Stimulated activated CD8-positive, alpha-beta memory T cell treated with anti-CD3 and anti-CD28 coated beads, Interleukin-12 subunit alpha, Interleukin-12 subunit beta, amount 100 ng/mL, for 24 hours (primary cell): Measurements from ENCODE around the gene PEX14.

Source experiments
- DNase-seq: peaks from one replicate; pipeline ENCODE4 v3.0.0-alpha.2; 2020; ENCODE audit errors: extremely low read depth

PEX14 gene

GRCh38 chr1:10596780-10597179 is 122.0 kb downstream of the PEX14 start:
- no peak for DNase-seq

GRCh38 chr1:10597492-10598388 is 123.0 kb downstream of the PEX14 start:
- DNase-seq, result no peak

- DNase-seq, result no peak
Observed at GRCh38 chr1:10598389-10598702, 123.6 kb downstream of the PEX14 start.

DNA sequence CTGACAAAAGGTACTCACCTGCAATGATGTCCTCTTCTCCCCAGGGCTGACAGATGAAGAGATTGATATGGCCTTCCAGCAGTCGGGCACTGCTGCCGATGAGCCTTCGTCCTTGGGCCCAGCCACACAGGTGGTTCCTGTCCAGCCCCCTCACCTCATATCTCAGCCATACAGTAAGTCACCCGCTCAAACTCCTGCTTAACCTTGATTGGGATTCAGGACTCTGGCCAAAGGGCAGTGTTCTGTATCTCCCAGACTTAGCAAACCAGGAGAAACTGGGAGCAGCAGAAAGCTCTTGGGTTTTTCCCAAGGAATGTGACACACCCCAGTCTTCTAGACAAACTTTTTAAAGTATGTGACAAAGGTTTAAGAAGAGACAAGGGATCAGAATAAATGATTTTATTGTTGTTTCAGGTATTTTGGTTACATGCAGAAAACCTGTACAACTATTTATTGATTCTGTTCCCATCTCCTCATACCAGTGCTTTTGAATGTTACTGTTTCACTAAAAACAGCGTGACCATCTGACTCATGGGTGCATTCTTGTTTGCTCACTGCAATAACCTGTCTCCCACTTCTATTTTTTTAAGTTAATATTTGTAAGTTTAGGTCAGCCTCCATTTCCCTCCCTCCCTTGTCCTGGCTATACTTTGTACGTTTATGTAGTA is 124.6 kb downstream of the PEX14 start:
- no peak for DNase-seq

DNA sequence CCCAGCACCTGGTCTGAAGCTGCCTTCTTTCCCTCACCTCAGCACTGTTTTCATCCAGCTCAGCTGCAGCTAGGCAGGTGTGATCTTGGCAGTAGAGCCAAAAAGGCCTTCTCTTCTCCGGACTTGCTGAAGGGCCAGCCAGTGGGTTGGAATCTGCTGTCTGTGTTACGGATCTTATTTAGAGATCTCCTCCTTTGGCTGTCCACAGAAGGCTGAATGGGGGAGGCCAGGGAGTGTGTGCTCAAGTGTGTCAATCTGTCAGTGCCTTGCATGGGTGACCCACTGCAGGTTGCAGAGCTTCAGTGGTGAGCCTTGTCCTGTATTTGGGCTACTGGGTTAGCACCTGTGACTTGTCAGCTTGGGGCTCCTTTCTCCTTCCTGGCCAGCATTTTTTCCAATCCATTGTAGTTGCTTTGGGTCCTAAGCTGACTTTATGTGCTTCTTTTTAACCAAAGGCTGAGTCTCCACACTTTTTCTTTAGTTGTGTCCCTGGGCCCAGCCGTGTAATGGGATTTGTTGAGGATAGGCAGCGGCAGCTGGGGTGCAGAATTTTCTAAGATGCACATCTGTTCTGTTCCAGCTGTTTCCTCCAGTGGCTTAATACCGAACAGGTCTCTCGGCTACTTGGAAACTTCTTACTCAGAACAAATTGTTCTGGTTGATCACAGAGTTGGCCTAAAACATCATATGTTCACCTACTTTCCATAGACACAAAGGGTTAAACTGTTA is 126.8 kb downstream of the PEX14 start:
- no peak for DNase-seq

DNA sequence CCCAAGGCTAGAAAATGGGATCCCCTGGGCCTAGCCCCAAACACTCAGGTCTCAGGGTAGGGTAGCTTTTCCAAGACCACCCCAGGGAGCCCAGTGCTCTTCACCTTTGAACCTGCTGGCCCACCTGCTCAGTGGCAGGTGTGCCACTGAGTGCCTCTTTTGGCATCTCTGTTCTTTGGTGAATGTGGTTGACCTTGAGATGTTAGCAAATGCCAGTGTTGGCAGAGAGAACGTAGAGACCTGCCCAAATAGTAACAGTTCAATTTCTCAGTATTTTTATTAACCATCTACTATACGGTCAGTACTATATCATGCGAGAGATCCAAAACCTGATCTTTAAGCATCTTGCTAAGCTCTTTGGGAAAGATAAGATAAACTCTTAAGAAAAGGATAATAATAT is 128.2 kb downstream of the PEX14 start:
- DNase-seq, result no peak

DNA sequence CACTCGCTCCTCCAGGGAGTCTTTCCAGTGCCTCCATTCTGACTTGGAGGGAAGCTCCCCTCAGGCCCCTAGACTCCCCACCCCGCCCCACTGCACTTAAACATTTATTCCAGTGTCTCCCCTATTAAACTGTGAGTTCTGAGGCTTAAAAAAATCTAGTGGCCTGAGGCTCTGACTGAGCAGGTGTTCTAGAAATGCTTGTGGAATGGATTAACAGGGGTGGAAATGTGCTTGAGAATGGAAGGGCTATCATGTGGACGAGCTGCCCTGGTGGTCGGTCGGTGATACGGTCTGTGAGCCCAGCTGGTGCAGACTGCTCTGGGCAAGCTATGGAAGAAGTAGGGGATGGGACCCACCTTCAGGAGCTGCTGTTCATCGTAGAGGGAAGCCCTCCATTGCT is 130.2 kb downstream of the PEX14 start:
- no peak for DNase-seq

GRCh38 chr1:10606064-10606463 is 131.3 kb downstream of the PEX14 start:
- no peak for DNase-seq

DNA sequence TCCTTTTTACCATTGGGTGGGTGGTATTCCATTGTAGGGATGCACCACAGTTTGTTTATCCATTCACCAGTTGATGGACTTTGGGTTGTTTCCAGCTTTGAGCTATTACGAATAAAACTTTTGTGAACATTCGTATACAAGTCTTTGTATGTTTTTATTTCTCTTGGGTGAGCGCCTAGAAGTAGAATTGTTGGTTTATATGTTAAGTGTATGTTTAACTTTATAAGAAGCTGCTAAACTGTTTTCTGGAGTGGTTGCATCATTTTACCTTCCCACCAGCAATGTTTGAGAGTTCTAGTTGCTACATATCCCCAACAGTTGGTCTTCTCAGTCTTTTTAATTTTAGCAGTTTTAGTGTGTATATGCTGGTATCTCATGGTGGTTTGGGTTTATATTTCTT is 132.5 kb downstream of the PEX14 start:
- no peak for DNase-seq

DNA sequence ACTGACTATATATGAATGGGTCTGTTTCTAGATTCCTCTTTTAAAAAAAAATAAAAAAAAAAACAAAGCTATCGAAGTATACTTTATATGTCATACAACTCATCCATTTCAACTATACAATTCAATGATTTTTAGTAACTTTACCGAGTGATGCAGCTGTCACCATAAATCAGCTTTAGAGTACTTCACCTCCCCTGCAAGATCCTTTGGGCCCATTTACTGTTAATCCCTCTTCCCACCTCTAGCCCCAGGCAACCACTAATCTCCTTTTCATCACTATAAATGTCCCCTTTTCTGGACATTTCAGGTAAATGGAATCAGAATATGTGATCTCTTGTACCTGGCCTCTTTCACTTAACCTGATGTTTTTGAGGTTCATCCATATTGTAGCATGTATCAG is 133.9 kb downstream of the PEX14 start:
- DNase-seq, result no peak

- no peak for DNase-seq
Observed at GRCh38 chr1:10610901-10611600, 136.3 kb downstream of the PEX14 start.

DNA sequence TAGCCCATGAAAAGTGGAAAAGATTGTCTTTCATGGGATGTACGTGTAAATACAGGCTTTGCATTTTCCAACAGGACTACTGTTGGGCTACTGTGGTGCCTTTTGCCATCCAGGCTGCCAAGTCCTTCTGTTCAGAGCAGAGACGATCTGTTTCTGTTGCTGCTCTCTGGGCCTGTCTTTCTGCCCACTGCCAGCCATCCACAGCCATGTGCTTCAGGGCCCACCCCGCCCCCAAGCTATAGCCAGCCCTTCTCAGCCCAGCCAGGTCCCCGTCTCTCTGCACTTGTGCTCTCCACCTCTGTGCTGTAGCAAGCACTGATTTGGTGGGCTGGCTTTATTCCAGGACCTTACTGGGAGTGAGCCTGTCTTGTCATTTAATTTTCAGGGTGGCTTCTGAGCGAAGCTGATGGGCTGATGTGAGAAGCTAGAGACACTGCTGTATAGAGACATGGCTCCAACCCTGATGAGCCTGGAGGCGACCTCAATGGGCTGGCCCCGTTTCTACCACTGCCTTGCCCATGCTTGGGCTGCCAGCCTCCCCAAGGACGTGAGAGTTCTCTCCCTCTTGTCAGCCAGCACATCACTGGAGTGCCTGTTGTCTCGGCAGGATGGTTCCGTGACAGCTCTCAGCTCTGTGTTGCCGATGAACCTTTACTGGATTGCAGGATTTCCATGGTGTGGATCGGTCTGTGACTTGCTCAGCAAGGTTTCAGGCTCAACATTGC is 137.8 kb downstream of the PEX14 start:
- no peak for DNase-seq

DNA sequence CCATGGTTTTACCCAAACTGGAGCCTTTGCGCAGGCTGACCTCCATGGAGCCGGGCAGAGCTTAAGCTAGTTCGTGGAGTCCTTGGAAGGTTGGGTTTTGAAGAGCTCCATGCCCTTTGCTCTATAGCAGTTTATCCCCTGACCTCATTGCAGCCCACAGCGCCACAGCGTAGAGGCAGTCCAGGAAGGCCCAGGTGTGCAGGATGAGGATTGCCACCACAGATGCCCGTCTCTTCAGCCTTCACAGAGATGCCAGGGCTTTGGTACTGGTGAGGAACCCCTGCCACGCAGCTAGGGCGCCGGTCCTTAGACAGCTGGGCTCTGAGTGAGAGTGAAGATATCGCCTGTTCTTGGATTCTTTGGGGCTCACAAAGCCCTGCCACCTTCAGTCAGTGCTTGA is 138.6 kb downstream of the PEX14 start:
- DNase-seq, result no peak

DNA sequence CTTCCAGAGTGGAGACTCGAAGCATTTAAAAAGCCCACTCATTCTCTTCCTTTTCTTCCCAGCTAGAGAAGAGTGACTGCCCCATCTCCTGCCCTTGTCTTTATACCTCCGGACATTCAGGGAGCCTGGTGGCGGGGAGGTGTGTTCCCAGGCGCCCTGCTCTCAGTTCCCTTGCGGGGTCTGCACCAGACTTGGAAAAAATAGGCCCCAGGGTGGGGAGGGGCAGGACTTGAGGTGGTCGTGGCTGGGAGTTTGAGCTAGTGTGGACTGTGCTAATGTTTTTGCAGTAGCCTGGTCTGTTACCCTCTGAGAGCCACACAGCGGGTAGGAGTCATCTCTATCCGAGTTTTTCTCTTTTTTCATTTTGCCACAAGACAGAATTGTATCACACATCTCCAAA is 139.1 kb downstream of the PEX14 start:
- no peak for DNase-seq

- DNase-seq, result no peak
Observed at GRCh38 chr1:10614377-10615225, 139.9 kb downstream of the PEX14 start.

- DNase-seq, result no peak
Observed at GRCh38 chr1:10615332-10615731, 140.6 kb downstream of the PEX14 start.

GRCh38 chr1:10615932-10616671 is 141.4 kb downstream of the PEX14 start:
- DNase-seq, result no peak

GRCh38 chr1:10616696-10617095 is 141.9 kb downstream of the PEX14 start:
- DNase-seq, result no peak

DNA sequence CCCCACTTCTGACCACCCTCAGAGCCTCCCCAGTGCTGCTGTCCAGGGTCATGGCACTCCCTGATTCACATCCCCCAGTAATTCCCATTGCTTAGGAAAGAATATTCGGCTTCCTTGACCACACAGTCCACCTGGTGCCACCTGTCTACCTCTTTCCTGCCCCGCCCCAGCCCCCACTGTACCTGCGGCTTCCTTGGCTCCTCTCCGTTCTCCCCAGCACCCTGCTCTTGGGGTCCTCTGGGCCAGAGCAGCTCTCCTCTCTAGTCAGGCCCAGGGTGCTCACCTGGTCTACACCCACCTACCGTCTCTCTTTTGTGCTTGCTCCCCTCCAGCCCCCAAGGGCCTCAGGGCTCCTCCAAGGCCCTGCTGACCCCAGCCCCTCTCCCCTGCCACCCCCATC is 142.6 kb downstream of the PEX14 start:
- no peak for DNase-seq
